ENCODE data around the gene PIK3C2A.
A peak's percentile ranks its signal among the peaks of the same experiment; 100 is the strongest.
"Not testable (repeated sequence)": the region's sequence is repeated elsewhere in the genome, so short reads cannot be mapped to it uniquely, and the experiment has no call there.

Gene PIK3C2A, protein sequence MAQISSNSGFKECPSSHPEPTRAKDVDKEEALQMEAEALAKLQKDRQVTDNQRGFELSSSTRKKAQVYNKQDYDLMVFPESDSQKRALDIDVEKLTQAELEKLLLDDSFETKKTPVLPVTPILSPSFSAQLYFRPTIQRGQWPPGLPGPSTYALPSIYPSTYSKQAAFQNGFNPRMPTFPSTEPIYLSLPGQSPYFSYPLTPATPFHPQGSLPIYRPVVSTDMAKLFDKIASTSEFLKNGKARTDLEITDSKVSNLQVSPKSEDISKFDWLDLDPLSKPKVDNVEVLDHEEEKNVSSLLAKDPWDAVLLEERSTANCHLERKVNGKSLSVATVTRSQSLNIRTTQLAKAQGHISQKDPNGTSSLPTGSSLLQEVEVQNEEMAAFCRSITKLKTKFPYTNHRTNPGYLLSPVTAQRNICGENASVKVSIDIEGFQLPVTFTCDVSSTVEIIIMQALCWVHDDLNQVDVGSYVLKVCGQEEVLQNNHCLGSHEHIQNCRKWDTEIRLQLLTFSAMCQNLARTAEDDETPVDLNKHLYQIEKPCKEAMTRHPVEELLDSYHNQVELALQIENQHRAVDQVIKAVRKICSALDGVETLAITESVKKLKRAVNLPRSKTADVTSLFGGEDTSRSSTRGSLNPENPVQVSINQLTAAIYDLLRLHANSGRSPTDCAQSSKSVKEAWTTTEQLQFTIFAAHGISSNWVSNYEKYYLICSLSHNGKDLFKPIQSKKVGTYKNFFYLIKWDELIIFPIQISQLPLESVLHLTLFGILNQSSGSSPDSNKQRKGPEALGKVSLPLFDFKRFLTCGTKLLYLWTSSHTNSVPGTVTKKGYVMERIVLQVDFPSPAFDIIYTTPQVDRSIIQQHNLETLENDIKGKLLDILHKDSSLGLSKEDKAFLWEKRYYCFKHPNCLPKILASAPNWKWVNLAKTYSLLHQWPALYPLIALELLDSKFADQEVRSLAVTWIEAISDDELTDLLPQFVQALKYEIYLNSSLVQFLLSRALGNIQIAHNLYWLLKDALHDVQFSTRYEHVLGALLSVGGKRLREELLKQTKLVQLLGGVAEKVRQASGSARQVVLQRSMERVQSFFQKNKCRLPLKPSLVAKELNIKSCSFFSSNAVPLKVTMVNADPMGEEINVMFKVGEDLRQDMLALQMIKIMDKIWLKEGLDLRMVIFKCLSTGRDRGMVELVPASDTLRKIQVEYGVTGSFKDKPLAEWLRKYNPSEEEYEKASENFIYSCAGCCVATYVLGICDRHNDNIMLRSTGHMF (N-terminal part only)

DNA sequence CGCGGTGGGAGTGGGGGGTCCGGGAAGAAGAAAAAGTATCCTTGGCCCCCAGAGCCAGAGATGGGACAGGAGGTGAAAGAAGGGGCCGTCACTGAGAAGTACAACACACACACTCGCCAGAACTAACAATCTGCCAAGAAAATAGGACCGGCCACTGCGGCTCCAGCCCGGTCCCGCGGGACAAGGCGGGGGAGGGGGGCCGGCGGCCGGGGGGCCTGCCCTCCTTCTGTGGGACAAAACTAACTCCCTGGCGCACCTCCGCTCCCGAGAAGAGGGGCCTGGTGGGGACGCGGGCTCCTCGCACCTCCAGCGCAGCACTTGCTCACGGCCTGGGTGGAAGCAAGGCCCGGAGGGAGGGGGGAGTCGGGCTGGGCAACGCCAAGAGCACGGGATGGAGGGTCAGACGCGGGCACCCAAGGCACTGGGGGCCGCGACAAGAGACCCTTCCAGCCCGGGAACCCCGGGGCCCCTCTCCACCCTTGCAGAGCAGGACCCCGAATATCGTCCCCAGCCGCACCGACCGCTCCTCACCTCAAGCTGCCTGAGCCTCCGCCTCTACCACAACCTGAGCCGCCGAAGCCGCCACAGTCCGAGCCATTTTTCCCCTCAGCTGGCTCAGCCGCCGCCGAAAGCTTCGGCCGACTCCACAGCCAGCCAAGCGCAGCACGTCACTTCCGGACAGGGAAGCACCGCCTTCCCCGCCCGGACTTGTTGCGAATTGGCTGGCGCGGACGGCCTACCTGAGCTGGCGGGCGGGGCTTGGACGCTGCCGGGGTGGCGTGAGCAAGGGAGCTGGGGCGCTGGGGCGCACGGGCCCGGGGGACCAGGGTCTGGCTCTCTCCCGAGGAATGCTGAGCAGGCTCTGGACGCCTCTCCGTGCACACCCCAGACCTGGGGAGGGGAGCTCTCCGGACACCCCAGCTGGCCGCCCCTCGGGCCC, at the start of gene PIK3C2A:
TSS of gene PIK3C2A (minus strand) at position 670 of the 940 bp plus-strand sequence. CDS start 38,245 bp downstream, outside the sequence.
- Histone ChIP-seq H3K27ac (ENCODE audit: low read length) (peak within 1 kb of the TSS; percentile 92), H3K9me3 (ENCODE audit: control insufficient read depth in 2 of 2, low read length in 2 of 2) (no peaks in the 10 kb centered on the region), H3K9ac (ENCODE audit: low read length in 2 of 2) (peak within 1 kb of the TSS; percentile 95 to 98), H3K36me3 (ENCODE audit: control insufficient read depth in 2 of 2, insufficient read depth in 2 of 2, low read length in 2 of 2) (no peaks in the 10 kb centered on the region), H3K4me3 (ENCODE audit: low read length in 2 of 2) (peak within 1 kb of the TSS; percentile 88 to 91), H3K4me1 (ENCODE audit: control insufficient read depth, insufficient read depth, low read length) (peaks cover 18% of the 10 kb centered on the region), H3K27me3 (ENCODE audit: control insufficient read depth in 1 of 2, insufficient read depth in 2 of 2, low read length in 2 of 2) (no peaks in the 10 kb centered on the region)

DNA sequence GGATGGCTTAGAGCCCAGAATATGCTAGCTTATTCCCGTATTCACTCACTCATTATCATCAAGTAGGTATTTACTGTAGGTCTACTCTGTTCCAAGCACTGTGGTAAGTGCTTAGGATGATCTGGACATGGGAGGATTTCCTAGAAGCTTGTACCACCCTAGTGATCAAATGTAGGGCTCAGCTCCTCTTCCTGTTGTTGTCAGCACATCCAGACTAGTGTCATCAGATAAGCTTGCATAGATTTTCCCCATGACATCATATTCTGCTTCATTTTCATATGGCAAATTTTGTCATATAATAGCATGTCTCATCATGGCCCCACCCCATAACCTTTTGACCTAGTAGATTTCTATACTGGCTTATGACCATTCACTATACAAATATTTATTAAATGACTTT, 49.4 kb upstream of the PIK3C2A start:
- no peaks in the 10 kb centered on the region for H3K36me3 ChIP-seq (ENCODE audit: control insufficient read depth in 2 of 2, insufficient read depth in 2 of 2, low read length in 2 of 2)
- H3K27ac ChIP-seq (ENCODE audit: low read length), result no peak overlapping the region
- no peak overlapping the region for H3K4me3 ChIP-seq (ENCODE audit: low read length in 2 of 2)
- no peak overlapping the region for H3K9ac ChIP-seq (ENCODE audit: low read length in 2 of 2)
- H3K27me3 ChIP-seq (ENCODE audit: control insufficient read depth in 1 of 2, insufficient read depth in 2 of 2, low read length in 2 of 2), result no peaks in the 10 kb centered on the region
- no peaks in the 10 kb centered on the region for H3K9me3 ChIP-seq (ENCODE audit: control insufficient read depth in 2 of 2, low read length in 2 of 2)
- H3K4me1 ChIP-seq (ENCODE audit: control insufficient read depth, insufficient read depth, low read length), result no peaks in the 10 kb centered on the region

DNA sequence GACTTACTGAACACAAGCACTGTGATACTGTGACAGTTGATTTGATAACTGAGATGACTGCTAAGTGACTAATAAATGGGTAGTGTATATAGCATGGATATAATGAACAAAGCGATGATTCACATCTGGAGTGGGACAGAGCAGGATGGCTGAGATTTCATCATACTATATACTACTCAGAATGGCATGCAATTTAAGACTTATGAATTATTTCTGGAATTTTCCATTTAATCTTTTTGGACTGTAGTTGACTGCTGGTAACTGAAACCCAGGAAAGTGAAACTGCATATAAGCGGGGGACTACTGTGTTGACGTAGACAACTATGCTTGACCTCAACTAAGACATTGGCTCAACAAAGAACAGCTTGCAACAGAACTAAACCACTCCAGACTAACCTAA, 48.7 kb upstream of the PIK3C2A start:
- H3K27me3 ChIP-seq (ENCODE audit: control insufficient read depth in 1 of 2, insufficient read depth in 2 of 2, low read length in 2 of 2), result no peaks in the 10 kb centered on the region
- no peaks in the 10 kb centered on the region for H3K4me1 ChIP-seq (ENCODE audit: control insufficient read depth, insufficient read depth, low read length)
- no peaks in the 10 kb centered on the region for H3K9me3 ChIP-seq (ENCODE audit: control insufficient read depth in 2 of 2, low read length in 2 of 2)
- H3K9ac ChIP-seq (ENCODE audit: low read length in 2 of 2), result no peak overlapping the region
- no peak overlapping the region for H3K27ac ChIP-seq (ENCODE audit: low read length)
- no peak overlapping the region for H3K4me3 ChIP-seq (ENCODE audit: low read length in 2 of 2)
- no peaks in the 10 kb centered on the region for H3K36me3 ChIP-seq (ENCODE audit: control insufficient read depth in 2 of 2, insufficient read depth in 2 of 2, low read length in 2 of 2)

GRCh38 chr11:17252704-17253103, 44.9 kb upstream of the PIK3C2A start:
- Histone ChIP-seq H3K4me1 (ENCODE audit: control insufficient read depth, insufficient read depth, low read length) (no peaks in the 10 kb centered on the region), H3K9ac (ENCODE audit: low read length in 2 of 2) (no peak overlapping the region), H3K4me3 (ENCODE audit: low read length in 2 of 2) (no peak overlapping the region), H3K27ac (ENCODE audit: low read length) (no peak overlapping the region), H3K36me3 (ENCODE audit: control insufficient read depth in 2 of 2, insufficient read depth in 2 of 2, low read length in 2 of 2) (no peaks in the 10 kb centered on the region), H3K9me3 (ENCODE audit: control insufficient read depth in 2 of 2, low read length in 2 of 2) (no peaks in the 10 kb centered on the region), H3K27me3 (ENCODE audit: control insufficient read depth in 1 of 2, insufficient read depth in 2 of 2, low read length in 2 of 2) (no peaks in the 10 kb centered on the region)

GRCh38 chr11:17250561-17251350, 43.0 kb upstream of the PIK3C2A start:
- Histone ChIP-seq H3K4me1 (ENCODE audit: control insufficient read depth, insufficient read depth, low read length) (no peaks in the 10 kb centered on the region), H3K9ac (ENCODE audit: low read length in 2 of 2) (no peak overlapping the region), H3K4me3 (ENCODE audit: low read length in 2 of 2) (no peak overlapping the region), H3K36me3 (ENCODE audit: control insufficient read depth in 2 of 2, insufficient read depth in 2 of 2, low read length in 2 of 2) (no peaks in the 10 kb centered on the region), H3K9me3 (ENCODE audit: control insufficient read depth in 2 of 2, low read length in 2 of 2) (no peaks in the 10 kb centered on the region), H3K27me3 (ENCODE audit: control insufficient read depth in 1 of 2, insufficient read depth in 2 of 2, low read length in 2 of 2) (no peaks in the 10 kb centered on the region), H3K27ac (ENCODE audit: low read length) (no peak overlapping the region)

DNA sequence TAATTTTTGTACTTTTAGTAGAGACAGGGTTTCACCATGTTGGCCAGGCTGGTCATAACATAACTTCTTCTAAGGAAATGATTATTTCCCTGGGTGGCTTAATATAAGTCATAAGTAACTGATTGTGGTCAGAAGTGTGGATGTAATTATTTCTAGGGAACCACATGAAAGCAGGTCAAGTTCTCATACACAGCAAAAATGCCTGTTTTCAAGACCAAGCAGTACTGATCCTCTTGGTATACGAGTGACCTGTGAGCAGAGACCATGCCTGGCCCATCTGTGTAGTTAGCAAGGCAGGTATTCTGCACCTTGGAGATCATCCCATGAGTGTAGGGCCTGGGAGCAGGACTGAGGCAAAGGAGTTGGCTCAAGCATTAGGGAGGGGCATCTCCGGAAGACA, 36.3 kb upstream of the PIK3C2A start:
- Histone ChIP-seq H3K27ac (ENCODE audit: low read length) (no peak overlapping the region), H3K27me3 (ENCODE audit: control insufficient read depth in 1 of 2, insufficient read depth in 2 of 2, low read length in 2 of 2) (peaks cover 0 to 2% of the 10 kb centered on the region in 2 donors), H3K9me3 (ENCODE audit: control insufficient read depth in 2 of 2, low read length in 2 of 2) (no peaks in the 10 kb centered on the region), H3K9ac (ENCODE audit: low read length in 2 of 2) (no peak overlapping the region), H3K4me1 (ENCODE audit: control insufficient read depth, insufficient read depth, low read length) (no peaks in the 10 kb centered on the region), H3K4me3 (ENCODE audit: low read length in 2 of 2) (no peak overlapping the region), H3K36me3 (ENCODE audit: control insufficient read depth in 2 of 2, insufficient read depth in 2 of 2, low read length in 2 of 2) (no peaks in the 10 kb centered on the region)

GRCh38 chr11:17242954-17243353, 35.2 kb upstream of the PIK3C2A start:
- H3K27ac ChIP-seq (ENCODE audit: low read length); H3K27me3 ChIP-seq (ENCODE audit: control insufficient read depth in 1 of 2, insufficient read depth in 2 of 2, low read length in 2 of 2); H3K9me3 ChIP-seq (ENCODE audit: control insufficient read depth in 2 of 2, low read length in 2 of 2); H3K4me1 ChIP-seq (ENCODE audit: control insufficient read depth, insufficient read depth, low read length); H3K36me3 ChIP-seq (ENCODE audit: control insufficient read depth in 2 of 2, insufficient read depth in 2 of 2, low read length in 2 of 2); H3K4me3 ChIP-seq (ENCODE audit: low read length in 2 of 2); H3K9ac ChIP-seq (ENCODE audit: low read length in 2 of 2): not testable (repeated sequence)

DNA sequence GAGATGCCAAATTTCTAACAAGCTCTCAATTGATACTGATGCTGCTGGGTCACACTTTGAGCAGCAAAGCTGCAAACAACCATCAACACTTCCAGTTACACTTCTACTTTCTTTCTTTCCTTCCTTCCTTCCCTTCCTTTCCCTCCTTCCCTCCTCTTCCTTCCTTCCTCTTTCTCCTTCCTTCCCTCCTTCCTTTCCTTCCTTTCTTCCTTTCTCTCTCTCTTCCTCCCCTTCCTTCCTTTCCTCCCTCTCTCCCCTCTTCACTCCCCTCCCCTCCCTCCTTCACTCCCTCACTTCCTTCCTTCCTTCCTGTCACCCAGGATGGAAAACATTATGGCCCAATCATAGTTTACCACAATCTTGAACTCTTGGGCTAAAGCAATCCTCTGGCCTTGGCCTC, 33.0 kb upstream of the PIK3C2A start:
- Histone ChIP-seq H3K4me3 (ENCODE audit: low read length in 2 of 2) (no peak overlapping the region), H3K9me3 (ENCODE audit: control insufficient read depth in 2 of 2, low read length in 2 of 2) (no peaks in the 10 kb centered on the region)

GRCh38 chr11:17239927-17240326, 32.1 kb upstream of the PIK3C2A start:
- H3K27ac ChIP-seq (ENCODE audit: low read length); H3K27me3 ChIP-seq (ENCODE audit: control insufficient read depth in 1 of 2, insufficient read depth in 2 of 2, low read length in 2 of 2); H3K4me1 ChIP-seq (ENCODE audit: control insufficient read depth, insufficient read depth, low read length); H3K9me3 ChIP-seq (ENCODE audit: control insufficient read depth in 2 of 2, low read length in 2 of 2); H3K36me3 ChIP-seq (ENCODE audit: control insufficient read depth in 2 of 2, insufficient read depth in 2 of 2, low read length in 2 of 2); H3K9ac ChIP-seq (ENCODE audit: low read length in 2 of 2); H3K4me3 ChIP-seq (ENCODE audit: low read length in 2 of 2): not testable (repeated sequence)

More for the DNA sequence above, 33.0 kb upstream of the PIK3C2A start:
- no peak overlapping the region for H3K9ac ChIP-seq (ENCODE audit: low read length in 2 of 2)
- H3K27me3 ChIP-seq (ENCODE audit: control insufficient read depth in 1 of 2, insufficient read depth in 2 of 2, low read length in 2 of 2), result peaks cover 0 to 2% of the 10 kb centered on the region in 2 donors
- no peak overlapping the region for H3K27ac ChIP-seq (ENCODE audit: low read length)
- H3K4me1 ChIP-seq (ENCODE audit: control insufficient read depth, insufficient read depth, low read length), result no peaks in the 10 kb centered on the region
- H3K36me3 ChIP-seq (ENCODE audit: control insufficient read depth in 2 of 2, insufficient read depth in 2 of 2, low read length in 2 of 2), result no peaks in the 10 kb centered on the region
